Left renal cortex interstitium (tissue), 4 donors: ENCODE data around the gene MFAP3L. TPM values are rescaled to one million over a fixed set of nuclear protein-coding genes. Genes with fewer than 3 reads are reported as not detected.
A peak's percentile ranks its signal among the peaks of the same experiment; 100 is the strongest.

Experiments used
- DNase-seq, 4 donors: peaks; one replicate each; pipeline ENCODE4 v3.0.0-alpha.2; 2013; ENCODE audit warnings: low read depth in 4 of 4, low spot score in 2 of 4, missing footprints in 1 of 4
- polyA plus RNA-seq, 4 donors: library from polyadenylated mRNA; unstranded; fragments of 120-200 nt; gene quantifications; one replicate each; pipeline ENCODE4 v1.2.1, GENCODE V29; 2013; ENCODE audit not compliant: insufficient read length in 4 of 4

MFAP3L gene
- polyA plus RNA-seq, 4 donors: 19.4 to 26.8 (median 20.7) TPM

DNA sequence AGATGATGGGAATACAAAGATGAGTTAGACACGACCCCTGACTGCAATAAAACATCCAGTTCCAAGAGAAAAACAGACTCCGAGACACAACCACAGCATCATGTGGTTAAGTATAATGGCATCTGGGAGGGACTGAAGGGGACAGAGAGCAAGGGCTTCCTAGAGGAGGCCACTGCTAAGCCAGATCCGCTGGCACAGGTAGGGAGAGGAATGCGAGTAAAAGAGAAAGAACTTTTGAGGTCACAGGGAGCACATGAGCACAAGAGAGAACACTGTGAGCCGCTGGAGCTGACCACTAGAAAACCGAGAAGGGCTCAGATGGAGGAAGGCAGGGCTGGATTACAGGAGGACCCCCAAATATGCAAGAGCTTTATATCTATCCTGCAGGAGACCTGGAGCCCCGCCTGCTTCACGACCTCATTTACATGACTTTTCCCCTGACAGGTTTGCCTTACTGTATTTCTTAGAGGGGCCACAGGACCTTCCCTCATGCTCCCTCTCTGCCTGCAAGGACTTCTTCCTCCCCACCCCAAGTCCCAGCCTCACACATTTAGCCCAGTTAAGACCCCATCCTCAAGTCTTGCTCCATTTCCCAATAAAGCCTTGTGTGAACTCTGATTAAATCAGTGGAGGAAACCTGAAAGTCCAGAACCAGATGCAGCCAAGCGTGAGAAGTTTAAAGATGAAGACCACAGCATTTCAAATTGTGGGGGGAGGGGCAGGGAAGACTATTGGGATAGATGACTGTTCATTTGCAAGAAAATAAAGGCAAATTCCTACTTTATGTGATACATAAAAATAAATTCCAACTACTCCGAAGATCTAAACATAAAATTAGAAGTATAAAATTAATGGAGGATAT, 29.6 kb downstream of the MFAP3L start:
- DNase-seq: peak in 2 of 4 donors; percentile 24 to 40

DNA sequence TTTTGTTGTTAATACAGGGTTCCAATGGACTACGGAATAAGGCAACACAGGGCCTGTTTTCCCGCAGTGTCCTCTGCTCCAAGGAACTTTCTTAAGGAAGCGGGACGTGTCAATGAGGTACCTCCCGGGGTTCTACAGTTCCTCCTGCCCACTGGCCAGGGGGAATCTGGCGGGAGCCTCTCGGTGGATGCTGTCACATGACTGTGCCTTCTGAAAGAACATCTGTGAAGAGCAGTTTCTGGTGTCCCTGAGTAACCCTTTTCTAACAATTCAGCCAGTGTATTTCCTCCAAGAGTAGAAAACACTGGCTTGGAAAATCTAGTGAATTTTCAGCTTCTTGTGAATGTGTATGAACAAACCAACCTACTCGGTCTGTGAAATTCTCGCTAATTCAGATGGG, 32.7 kb downstream of the MFAP3L start:
- DNase-seq: no peak

DNA sequence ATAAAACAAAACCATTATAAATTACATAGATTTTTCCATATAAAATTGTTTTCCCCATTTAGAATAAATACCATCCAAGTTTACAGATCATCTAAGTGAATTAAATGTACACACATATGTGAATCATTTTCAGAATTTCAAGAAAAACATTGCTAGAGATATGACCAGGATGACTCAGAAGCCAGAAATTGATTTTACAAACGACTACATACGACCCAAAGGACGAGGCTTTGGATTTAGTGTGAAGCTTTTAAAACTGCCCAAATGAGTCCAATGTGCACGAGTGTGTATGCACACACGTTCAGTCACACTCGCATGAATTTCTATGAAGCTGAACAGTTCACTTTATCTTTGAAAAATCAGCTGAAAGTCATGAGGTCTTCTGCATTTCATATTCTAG, 37.9 kb downstream of the MFAP3L start:
- no peak for DNase-seq

GRCh38 chr4:169987327-169988228, 38.6 kb downstream of the MFAP3L start:
- DNase-seq: no peak

- no peak for DNase-seq
Measured at GRCh38 chr4:169986369-169986768, 39.8 kb downstream of the MFAP3L start.

- no peak for DNase-seq
Measured at GRCh38 chr4:169985881-169986280, 40.3 kb downstream of the MFAP3L start.

GRCh38 chr4:169984745-169985144, 41.5 kb downstream of the MFAP3L start:
- DNase-seq: no peak

- no peak for DNase-seq
Measured at GRCh38 chr4:169984173-169984572, 42.0 kb downstream of the MFAP3L start.

- no peak for DNase-seq
Measured at GRCh38 chr4:169976951-169977350, 49.2 kb downstream of the MFAP3L start.

DNA sequence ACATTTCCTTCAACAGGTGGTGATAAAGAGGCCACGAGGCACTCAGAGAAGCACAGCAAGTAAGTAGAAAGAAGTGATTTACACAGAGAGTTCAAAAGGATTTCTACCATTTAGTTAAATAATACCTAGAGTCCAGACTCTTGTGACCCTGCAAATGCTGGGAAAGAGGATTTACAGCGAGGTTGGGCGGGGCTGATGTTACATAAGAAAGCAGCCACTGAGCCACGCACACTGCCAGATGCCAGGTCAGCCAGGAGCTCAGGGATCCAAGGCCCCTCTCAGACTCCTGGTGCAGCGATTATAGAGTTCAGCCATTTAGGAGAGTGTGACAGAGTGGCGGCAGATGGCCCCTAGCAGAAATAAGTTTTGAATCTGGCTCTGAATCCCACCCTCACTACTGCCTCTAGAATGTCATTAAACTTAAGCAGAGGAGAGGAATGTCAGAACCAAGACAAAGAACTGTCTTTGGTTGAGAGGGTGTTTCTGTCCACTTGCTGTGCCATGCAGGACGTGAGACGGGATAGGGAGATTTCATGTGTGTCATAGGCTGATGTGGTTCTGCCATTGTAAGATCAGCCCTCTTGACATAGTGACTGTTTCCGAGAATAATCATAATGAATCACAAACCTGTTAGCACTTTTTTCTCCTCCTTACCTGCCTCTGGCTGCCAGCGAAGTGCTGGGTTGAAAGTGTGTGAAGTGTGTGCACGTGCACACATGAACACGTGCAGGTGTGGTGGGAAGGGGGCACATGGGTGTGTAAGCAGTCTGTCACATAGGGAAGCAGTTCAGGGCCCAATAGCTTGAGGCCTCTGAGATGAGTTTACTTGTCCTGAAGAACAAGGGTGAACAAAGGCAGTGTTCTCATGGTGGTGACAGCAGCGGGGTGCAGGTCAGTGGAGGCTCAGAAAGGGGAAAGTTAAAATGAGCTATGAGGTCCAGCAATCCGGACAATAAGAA, 50.1 kb downstream of the MFAP3L start:
- no peak for DNase-seq

DNA sequence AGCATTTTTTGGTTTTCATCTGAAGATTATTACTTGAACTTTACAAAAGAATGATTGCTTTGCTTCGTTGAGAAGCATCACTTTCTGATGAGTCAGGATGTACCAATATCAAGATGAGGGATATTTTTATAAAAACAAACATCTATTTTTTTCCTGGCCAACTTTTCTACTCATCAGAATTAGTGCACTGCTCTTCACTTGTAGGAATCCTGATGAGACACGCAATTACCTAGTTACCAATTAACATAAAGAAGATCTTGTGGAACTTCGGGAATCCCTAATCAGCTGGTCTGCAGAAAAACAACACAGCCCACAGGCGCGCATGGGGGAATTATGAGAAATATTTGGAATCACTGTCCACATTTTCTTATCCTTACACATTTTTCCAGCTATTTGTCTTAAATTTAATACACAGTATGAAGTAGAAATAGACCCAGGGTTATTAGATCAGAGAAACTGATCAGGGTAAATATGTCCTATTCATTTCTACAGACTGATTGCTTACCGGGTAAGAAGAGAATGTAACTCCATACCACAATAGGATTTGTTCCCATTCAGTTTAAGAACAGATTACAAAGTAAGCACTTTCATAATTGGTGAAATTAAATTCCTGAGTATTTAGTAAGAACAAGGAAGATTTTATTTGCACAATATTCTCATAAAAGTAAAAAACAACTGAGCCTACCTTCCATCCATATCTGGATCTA, 50.9 kb downstream of the MFAP3L start:
- no peak for DNase-seq

DNA sequence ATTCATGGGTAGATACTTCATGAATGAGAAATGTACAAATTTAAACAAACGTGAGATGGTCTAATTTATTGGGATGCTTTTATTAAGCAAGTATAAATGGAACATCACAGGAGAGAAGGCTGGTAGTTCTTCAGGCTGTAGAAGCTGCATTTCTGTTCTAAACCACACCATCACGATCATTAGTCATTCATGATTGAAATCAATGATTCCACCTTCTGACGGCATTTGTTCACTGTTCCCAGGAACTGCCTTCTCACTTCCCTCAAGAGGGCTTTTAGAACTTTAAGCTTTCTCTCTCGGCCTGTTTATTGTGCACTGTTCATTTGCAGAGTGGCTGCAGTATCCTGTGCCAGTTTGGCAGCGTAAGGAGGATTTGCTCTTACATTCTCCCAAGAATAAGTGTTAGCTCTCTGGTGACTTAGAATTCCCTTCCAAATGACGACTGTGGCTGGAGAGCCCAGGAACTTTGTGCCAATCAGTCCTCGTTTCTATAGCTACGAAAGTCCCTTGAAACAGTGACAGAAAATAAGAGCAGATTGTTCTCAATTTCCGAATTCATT, 54.7 kb downstream of the MFAP3L start:
- no peak for DNase-seq

DNA sequence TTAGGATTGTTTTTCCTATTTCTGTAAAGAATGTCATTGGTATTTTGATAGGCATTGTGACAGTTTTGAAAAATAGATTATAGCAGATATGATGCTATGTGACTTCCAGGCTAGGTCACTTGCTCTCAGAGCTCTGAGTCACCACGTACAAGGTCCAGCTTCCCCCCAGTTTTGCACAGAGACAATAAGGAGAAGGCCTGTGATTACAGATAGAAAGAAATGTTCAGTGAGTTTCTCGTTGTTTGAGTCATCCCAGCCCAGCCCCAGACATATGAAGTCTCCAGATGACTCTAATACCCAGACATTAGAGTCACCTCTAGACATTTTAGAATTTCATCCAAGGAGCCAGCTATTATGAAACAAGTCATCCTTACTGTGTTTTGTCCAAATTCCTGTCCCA, 57.2 kb downstream of the MFAP3L start:
- DNase-seq: no peak

DNA sequence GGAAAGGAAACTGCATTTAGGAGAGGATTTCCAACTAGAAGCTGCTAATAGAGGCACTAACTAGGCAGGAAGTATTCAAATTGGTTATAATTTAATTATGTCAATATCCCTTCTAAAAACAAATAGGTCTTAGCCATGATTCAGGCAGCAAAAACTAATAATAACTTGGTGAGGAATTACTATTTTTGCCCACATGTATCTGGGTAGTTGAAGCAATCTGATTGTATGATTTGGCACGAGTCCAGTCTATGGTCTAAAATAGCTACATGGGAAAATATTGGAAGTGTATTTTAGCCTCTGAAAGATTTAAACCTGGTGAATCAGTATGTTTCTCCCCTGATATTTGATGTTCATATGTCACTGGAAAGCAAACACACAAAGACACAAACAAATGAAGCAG, 62.2 kb downstream of the MFAP3L start:
- no peak for DNase-seq

GRCh38 chr4:169959254-169959653, 66.9 kb downstream of the MFAP3L start:
- no peak for DNase-seq

- DNase-seq: no peak
Measured at GRCh38 chr4:169958629-169959028, 67.6 kb downstream of the MFAP3L start.

DNA sequence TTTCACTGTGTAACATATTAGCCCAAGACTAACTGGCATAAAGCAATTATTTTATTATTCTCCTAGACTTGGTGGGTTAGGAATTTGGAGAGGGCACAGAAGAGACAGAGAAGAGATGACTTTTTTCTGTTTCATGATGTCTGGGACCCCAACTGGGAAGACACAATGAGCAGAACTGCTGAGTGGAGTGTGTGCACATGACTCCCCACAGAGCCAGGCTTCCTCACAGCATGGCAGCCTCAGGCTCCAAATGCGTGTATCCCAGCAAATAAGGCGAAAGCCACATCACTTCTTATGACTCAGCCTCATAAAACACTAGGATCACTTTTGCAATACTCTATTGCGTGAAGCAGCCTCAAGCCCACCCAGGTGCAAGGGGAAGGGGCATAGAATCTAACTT, 68.4 kb downstream of the MFAP3L start:
- DNase-seq: no peak

- no peak for DNase-seq
Measured at GRCh38 chr4:169956091-169956843, 69.9 kb downstream of the MFAP3L start.

DNA sequence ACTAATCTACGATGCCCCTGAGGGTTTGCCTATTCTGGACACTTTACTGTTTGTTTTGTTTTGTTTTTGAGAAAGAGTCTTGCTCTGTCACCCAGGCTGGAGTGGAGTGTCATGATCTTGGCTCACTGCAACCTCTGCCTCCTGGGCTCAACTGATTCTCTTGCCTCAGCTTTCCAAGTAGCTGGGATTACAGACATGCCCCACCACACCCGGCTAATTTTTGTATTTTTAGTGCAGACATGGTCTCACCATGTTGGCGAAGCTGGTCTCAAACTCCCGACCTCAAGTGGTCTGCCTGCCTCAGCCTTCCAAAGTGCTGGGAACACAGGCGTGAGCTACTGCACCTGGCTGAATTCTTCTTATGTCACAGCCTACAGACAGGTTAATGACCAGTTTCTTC, 70.7 kb downstream of the MFAP3L start:
- no peak for DNase-seq
